ENCODE measurements around the gene NPY5R. TPM values are rescaled to one million over a fixed set of nuclear protein-coding genes. Genes with fewer than 3 reads are reported as not detected.

NPY5R gene
- total RNA-seq, 1 experiment from 2014 or later = not detected

DNA sequence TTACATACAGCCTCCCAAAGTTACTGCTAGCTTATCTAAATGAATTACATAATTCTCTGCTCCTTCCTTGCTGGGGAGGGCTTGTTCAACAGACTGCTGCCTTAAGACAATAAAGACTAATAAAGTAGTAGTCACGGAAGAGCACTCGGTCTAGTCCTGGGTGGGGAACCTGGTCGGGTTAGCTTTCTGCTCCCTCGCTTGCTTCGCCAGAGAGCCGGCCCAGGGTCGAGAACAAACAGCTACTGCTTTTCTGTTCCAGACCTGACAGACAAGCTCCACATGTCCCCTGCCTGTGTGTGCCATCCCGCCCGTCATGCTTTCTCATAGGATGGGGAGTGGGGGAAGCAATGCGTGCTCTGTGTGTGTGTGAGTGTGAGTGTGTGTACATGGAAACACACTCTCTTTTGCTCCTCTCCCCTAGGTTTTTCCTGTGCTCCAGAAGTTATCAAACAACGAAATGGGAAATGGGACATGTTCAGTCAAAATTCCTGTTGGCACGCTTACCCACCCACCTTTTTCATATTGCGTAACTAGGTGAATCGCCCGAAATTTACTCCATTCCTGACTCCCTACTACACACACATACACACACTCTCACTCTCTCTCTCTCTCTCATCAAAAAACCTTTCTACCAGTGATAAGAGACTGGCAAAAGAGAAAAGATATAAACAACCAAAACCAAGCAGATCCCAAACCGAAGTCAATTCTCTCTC lies 12.6 kb upstream of the NPY5R start:
- H3K36me3 ChIP-seq (ENCODE audit: control insufficient read depth, insufficient read depth, low read length) = no peaks in the 10 kb centered on the region
- Mint-ChIP-seq H3K4me3 (ENCODE audit: unreplicated experiment) (peak overlapping the region; percentile 87), H3K27me3 (ENCODE audit: insufficient read depth, unreplicated experiment) (peaks cover 16% of the 10 kb centered on the region), H3K4me1 (ENCODE audit: low read depth, unreplicated experiment) (peaks cover 7% of the 10 kb centered on the region), H3K36me3 (ENCODE audit: insufficient read depth, unreplicated experiment) (peaks cover 5% of the 10 kb centered on the region), H3K9me3 (ENCODE audit: unreplicated experiment) (no peaks in the 10 kb centered on the region), H3K27ac (ENCODE audit: unreplicated experiment) (no peak overlapping the region)
- H3K4me3 ChIP-seq (ENCODE audit: low read depth, low read length) = peak overlapping the region; percentile 44
- H3K4me1 ChIP-seq = no peaks in the 10 kb centered on the region
- ChIA-PET CTCF (interaction anchor here (0.6 kb wide), 1 partner anchor 1782 kb away, joined by 3 read pairs; no protein-coding TSS in a partner anchor), POLR2A (no interaction called here)
- H3K27me3 ChIP-seq (replicated peaks; ENCODE audit: control insufficient read depth, insufficient read depth, low read length) = no peaks in the 10 kb centered on the region
- intact Hi-C loops (cut with micrococcal nuclease; ENCODE audit: unreplicated experiment) = loop anchor here (5.0 kb wide), 2 partner anchors 59 to 216 kb away; no protein-coding TSS in a partner anchor
- TF ChIP-seq, protein P1, sequence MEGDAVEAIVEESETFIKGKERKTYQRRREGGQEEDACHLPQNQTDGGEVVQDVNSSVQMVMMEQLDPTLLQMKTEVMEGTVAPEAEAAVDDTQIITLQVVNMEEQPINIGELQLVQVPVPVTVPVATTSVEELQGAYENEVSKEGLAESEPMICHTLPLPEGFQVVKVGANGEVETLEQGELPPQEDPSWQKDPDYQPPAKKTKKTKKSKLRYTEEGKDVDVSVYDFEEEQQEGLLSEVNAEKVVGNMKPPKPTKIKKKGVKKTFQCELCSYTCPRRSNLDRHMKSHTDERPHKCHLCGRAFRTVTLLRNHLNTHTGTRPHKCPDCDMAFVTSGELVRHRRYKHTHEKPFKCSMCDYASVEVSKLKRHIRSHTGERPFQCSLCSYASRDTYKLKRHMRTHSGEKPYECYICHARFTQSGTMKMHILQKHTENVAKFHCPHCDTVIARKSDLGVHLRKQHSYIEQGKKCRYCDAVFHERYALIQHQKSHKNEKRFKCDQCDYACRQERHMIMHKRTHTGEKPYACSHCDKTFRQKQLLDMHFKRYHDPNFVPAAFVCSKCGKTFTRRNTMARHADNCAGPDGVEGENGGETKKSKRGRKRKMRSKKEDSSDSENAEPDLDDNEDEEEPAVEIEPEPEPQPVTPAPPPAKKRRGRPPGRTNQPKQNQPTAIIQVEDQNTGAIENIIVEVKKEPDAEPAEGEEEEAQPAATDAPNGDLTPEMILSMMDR (IDR thresholded peaks at IDR 0.05; ENCODE audit: insufficient read depth in 1 of 2, low read depth in 1 of 2, low read length in 1 of 2, severe bottlenecking in 1 of 2, unreplicated experiment in 1 of 2) = no peak
- DNase-seq = no peak
- no TSS peak for BruUV-seq (replicated peaks)
- H3K9me3 ChIP-seq = no peaks in the 10 kb centered on the region

- POLR2A ChIA-PET = no interaction called here
- Histone ChIP-seq H3K27me3 (replicated peaks; ENCODE audit: control insufficient read depth, insufficient read depth, low read length) (no peaks in the 10 kb centered on the region), H3K36me3 (ENCODE audit: control insufficient read depth, insufficient read depth, low read length) (no peaks in the 10 kb centered on the region), H3K4me3 (ENCODE audit: low read depth, low read length) (peak overlapping the region; percentile 44), H3K9me3 (no peaks in the 10 kb centered on the region), H3K4me1 (no peaks in the 10 kb centered on the region)
- H3K27ac Mint-ChIP-seq (ENCODE audit: unreplicated experiment) = no peak overlapping the region
- BruUV-seq (replicated peaks) = no TSS peak
- intact Hi-C loops (cut with micrococcal nuclease; ENCODE audit: unreplicated experiment) = loop anchor here (1.0 to 5.0 kb wide), 8 partner anchors 60 to 835 kb away; partner anchors contain the start of gene NAF1
- CTCF ChIA-PET = interaction anchor here (0.6 to 1.3 kb wide), 2 partner anchors 64 to 168 kb away, joined by 3 read pairs; no protein-coding TSS in a partner anchor
- H3K27me3 Mint-ChIP-seq (ENCODE audit: insufficient read depth, unreplicated experiment) = peaks cover 16% of the 10 kb centered on the region
- H3K4me3 Mint-ChIP-seq (ENCODE audit: unreplicated experiment) = peak overlapping the region; percentile 87
- H3K9me3 Mint-ChIP-seq (ENCODE audit: unreplicated experiment) = no peaks in the 10 kb centered on the region
- DNase-seq = peak in 1 of 2 experiments; percentile 6
- H3K36me3 Mint-ChIP-seq (ENCODE audit: insufficient read depth, unreplicated experiment) = peaks cover 5% of the 10 kb centered on the region
- H3K4me1 Mint-ChIP-seq (ENCODE audit: low read depth, unreplicated experiment) = peaks cover 7% of the 10 kb centered on the region
- TF ChIP-seq, protein P1 (IDR thresholded peaks at IDR 0.05; ENCODE audit: insufficient read depth in 1 of 2, low read depth in 1 of 2, low read length in 1 of 2, severe bottlenecking in 1 of 2, unreplicated experiment in 1 of 2) = peak in 1 of 2 experiments; percentile 20
Measured at GRCh38 chr4:163331629-163332376, 11.9 kb upstream of the NPY5R start.
